NT2/D1 (cell line): ENCODE data around the gene KCNN2.

Source experiments
- DNase-seq: peaks from one replicate; pipeline ENCODE4 v3.0.0-alpha.2; 2011; ENCODE audit warnings: low read depth, low spot score
- H3K27me3 ChIP-seq: 2 replicates; pipeline ENCODE4 v1.6.0; 2011; ENCODE audit warnings: mild to moderate bottlenecking; ENCODE audit not compliant: insufficient read length, insufficient read depth
- H3K36me3 ChIP-seq: 2 replicates; pipeline ENCODE4 v1.6.1; 2011; ENCODE audit warnings: mild to moderate bottlenecking, low read length, mixed read lengths; ENCODE audit not compliant: insufficient read depth, insufficient read length
- H3K4me1 ChIP-seq: 2 replicates; pipeline ENCODE4 v1.5.1; 2011; ENCODE audit not compliant: insufficient read depth, insufficient read length
- H3K4me3 ChIP-seq: 2 replicates; pipeline ENCODE4 v1.5.1; 2011; ENCODE audit warnings: low read depth; ENCODE audit not compliant: insufficient read length
- H3K9ac ChIP-seq: 2 replicates; pipeline ENCODE4 v1.6.0; 2011; ENCODE audit warnings: low read depth; ENCODE audit not compliant: insufficient read length
- H3K9me3 ChIP-seq: 2 replicates; pipeline ENCODE4 v1.5.1; 2011; ENCODE audit warnings: mild to moderate bottlenecking, low read length; ENCODE audit not compliant: insufficient read depth
- SUZ12 ChIP-seq: IDR thresholded peaks from 2 replicates; pipeline ENCODE4 v1.6.1; 2011; ENCODE audit not compliant: insufficient read length, insufficient read depth; ENCODE audit errors: extremely low read depth
- YY1 ChIP-seq: IDR thresholded peaks from 2 replicates; pipeline ENCODE4 v1.6.1; 2011; ENCODE audit not compliant: insufficient read length, insufficient read depth
- ZNF274 ChIP-seq: IDR thresholded peaks from 2 replicates; pipeline ENCODE4 v1.6.1; 2011; ENCODE audit warnings: mild to moderate bottlenecking, low read depth, low read length

KCNN2 gene

GRCh38 chr5:114324282-114324681, 37.6 kb upstream of the KCNN2 start:
- Histone ChIP-seq H3K27me3 (no peaks in the 10 kb centered on the region), H3K9me3 (no peaks in the 10 kb centered on the region), H3K36me3 (no peaks in the 10 kb centered on the region), H3K4me1 (no peaks in the 10 kb centered on the region), H3K4me3 (no peak overlapping the region), H3K9ac (no peak overlapping the region)
- DNase-seq: no peak
- TF ChIP-seq ZNF274: no peak

- no peak for TF ChIP-seq YY1
- no peak for TF ChIP-seq SUZ12
- no peak for TF ChIP-seq ZNF274
- Histone ChIP-seq H3K9ac (no peak overlapping the region), H3K36me3 (no peaks in the 10 kb centered on the region), H3K27me3 (no peaks in the 10 kb centered on the region), H3K4me3 (no peak overlapping the region), H3K4me1 (no peaks in the 10 kb centered on the region), H3K9me3 (no peaks in the 10 kb centered on the region)
- DNase-seq: no peak
Observed at GRCh38 chr5:114325541-114325940, 36.3 kb upstream of the KCNN2 start.

- H3K36me3 ChIP-seq: no peaks in the 10 kb centered on the region
- no peaks in the 10 kb centered on the region for H3K27me3 ChIP-seq
- no peak for DNase-seq
- H3K4me1 ChIP-seq: no peaks in the 10 kb centered on the region
- H3K9ac ChIP-seq: no peak overlapping the region
- H3K9me3 ChIP-seq: no peaks in the 10 kb centered on the region
- no peak overlapping the region for H3K4me3 ChIP-seq
- TF ChIP-seq SUZ12 (no peak), ZNF274 (no peak), YY1 (no peak)
Observed at GRCh38 chr5:114327474-114327873, 34.4 kb upstream of the KCNN2 start.

- no peaks in the 10 kb centered on the region for H3K36me3 ChIP-seq
- no peak overlapping the region for H3K4me3 ChIP-seq
- H3K9ac ChIP-seq: no peak overlapping the region
- TF ChIP-seq ZNF274 (no peak), YY1 (no peak), SUZ12 (no peak)
- H3K4me1 ChIP-seq: no peaks in the 10 kb centered on the region
- H3K27me3 ChIP-seq: no peaks in the 10 kb centered on the region
- H3K9me3 ChIP-seq: no peaks in the 10 kb centered on the region
- no peak for DNase-seq
Observed at GRCh38 chr5:114327987-114328386, 33.9 kb upstream of the KCNN2 start.

- Histone ChIP-seq H3K9ac (no peak overlapping the region), H3K4me1 (no peaks in the 10 kb centered on the region), H3K36me3 (no peaks in the 10 kb centered on the region), H3K4me3 (no peak overlapping the region), H3K9me3 (no peaks in the 10 kb centered on the region), H3K27me3 (no peaks in the 10 kb centered on the region)
- DNase-seq: no peak
- TF ChIP-seq SUZ12: no peak
- no peak for TF ChIP-seq YY1
- no peak for TF ChIP-seq ZNF274
Observed at GRCh38 chr5:114330916-114331531, 30.8 kb upstream of the KCNN2 start.

- Histone ChIP-seq H3K36me3 (no peaks in the 10 kb centered on the region), H3K4me1 (no peaks in the 10 kb centered on the region), H3K9ac (no peak overlapping the region), H3K4me3 (no peak overlapping the region), H3K9me3 (no peaks in the 10 kb centered on the region), H3K27me3 (no peaks in the 10 kb centered on the region)
- no peak for DNase-seq
- TF ChIP-seq YY1: no peak
- no peak for TF ChIP-seq ZNF274
- TF ChIP-seq SUZ12: no peak
Observed at GRCh38 chr5:114332493-114332892, 29.4 kb upstream of the KCNN2 start.

- TF ChIP-seq YY1 (no peak), SUZ12 (no peak), ZNF274 (no peak)
- H3K36me3 ChIP-seq: no peaks in the 10 kb centered on the region
Observed at GRCh38 chr5:114332925-114333324, 28.9 kb upstream of the KCNN2 start.

GRCh38 chr5:114335391-114335790, 26.5 kb upstream of the KCNN2 start:
- Histone ChIP-seq H3K27me3 (no peaks in the 10 kb centered on the region), H3K4me1 (no peaks in the 10 kb centered on the region), H3K9me3 (no peaks in the 10 kb centered on the region), H3K36me3 (no peaks in the 10 kb centered on the region), H3K4me3 (no peak overlapping the region), H3K9ac (no peak overlapping the region)
- no peak for DNase-seq
- TF ChIP-seq ZNF274: no peak
- no peak for TF ChIP-seq YY1
- no peak for TF ChIP-seq SUZ12

More at GRCh38 chr5:114332925-114333324, 28.9 kb upstream of the KCNN2 start:
- no peak for DNase-seq
- no peaks in the 10 kb centered on the region for H3K9me3 ChIP-seq
- H3K4me3 ChIP-seq: no peak overlapping the region
- H3K4me1 ChIP-seq: no peaks in the 10 kb centered on the region
- no peaks in the 10 kb centered on the region for H3K27me3 ChIP-seq
- no peak overlapping the region for H3K9ac ChIP-seq
